Measurements from ENCODE around the gene GPR63.

The GPR63 gene, protein sequence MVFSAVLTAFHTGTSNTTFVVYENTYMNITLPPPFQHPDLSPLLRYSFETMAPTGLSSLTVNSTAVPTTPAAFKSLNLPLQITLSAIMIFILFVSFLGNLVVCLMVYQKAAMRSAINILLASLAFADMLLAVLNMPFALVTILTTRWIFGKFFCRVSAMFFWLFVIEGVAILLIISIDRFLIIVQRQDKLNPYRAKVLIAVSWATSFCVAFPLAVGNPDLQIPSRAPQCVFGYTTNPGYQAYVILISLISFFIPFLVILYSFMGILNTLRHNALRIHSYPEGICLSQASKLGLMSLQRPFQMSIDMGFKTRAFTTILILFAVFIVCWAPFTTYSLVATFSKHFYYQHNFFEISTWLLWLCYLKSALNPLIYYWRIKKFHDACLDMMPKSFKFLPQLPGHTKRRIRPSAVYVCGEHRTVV

DNA sequence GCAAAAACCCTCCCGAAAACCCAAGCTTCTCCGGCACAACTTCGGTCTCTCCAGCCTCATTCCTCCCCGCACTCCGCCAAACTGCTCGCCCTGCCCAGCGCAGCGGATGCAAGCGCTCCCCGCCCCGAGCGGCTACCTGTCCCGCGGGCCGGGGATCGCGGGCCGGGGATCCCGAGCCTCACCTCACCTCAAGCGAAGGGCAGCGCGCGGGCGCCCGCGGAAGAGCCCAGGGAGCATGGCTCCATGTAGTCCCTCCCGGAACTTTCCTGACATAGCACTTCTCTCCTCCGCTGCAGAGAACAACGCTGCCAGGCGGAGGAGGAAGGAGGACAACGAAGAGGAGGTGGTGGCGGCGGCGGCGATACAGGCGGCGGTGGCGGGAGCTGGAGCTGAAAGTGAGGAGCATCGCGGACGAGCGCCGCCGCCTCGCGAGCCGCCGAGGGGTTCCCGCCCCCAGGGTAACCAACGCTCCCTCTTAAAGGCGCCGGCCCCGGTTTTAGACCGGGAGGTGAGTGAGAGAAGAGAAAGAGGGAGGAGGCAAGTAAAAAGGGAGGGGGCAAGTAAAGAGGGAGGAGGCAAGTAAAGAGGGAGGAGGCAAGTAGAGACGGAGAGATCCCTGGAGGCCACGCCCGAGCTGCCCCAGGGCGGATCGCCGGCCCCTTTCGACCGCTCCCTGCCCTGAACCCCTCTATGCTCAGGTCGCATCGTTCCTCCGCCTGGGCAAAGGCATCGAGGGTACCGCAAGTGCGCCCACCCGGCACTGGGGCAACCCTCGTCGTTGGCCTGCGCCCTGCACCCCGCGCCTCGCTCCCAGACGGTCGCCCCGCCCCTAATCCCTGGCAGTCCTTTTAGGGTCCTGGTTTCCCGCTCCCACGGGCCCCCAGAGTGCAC is at the start of gene GPR63:
Gene GPR63 (minus strand): TSS at position 397 of the 891 bp plus-strand sequence. CDS start 37,746 bp downstream, outside the sequence.
- DNase-seq (ENCODE audit: low spot score) = peak; percentile 76

GRCh38 chr6:96886519-96886918 is 49.2 kb upstream of the GPR63 start:
- DNase-seq (ENCODE audit: low spot score) = no peak

GRCh38 chr6:96885187-96885631 is 47.9 kb upstream of the GPR63 start:
- peak; percentile 20 for DNase-seq (ENCODE audit: low spot score)

- DNase-seq (ENCODE audit: low spot score) = no peak
Observed at GRCh38 chr6:96878143-96878542, 40.9 kb upstream of the GPR63 start.

DNA sequence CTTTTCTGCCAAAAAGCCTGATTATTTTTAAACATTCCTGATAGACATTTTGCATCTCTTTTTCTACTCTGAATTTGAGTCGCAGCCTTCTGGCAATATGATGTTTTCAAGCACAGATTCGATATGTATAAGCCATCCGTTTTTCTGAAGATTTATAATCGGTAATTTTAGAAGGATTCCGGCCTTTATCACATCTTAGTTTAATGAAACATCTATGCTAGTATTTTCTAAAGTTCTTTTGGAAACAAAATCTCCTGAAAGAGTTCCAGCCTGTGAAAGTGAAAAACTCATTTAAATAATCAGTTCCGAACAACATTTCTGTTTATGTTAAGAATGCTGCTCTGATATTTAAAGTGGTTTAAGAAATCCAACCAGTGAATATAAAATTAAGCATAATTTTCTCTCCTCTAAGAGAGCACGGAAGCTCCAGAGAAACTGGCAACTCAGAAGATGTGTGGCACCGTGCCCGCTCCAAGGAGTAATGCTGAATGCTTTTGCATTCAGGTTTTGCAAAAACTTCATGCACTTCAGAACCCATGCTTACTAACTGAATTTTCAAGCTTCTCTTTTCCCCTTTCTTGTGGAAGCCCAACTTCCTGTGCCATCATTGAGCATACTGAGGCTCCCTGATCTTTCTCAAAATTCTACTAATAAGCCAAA is 39.7 kb upstream of the GPR63 start:
- no peak for DNase-seq (ENCODE audit: low spot score)

GRCh38 chr6:96872976-96873375 is 35.7 kb upstream of the GPR63 start:
- DNase-seq (ENCODE audit: low spot score) = no peak

- DNase-seq (ENCODE audit: low spot score) = no peak
Observed at GRCh38 chr6:96865055-96865405, 27.8 kb upstream of the GPR63 start.

DNA sequence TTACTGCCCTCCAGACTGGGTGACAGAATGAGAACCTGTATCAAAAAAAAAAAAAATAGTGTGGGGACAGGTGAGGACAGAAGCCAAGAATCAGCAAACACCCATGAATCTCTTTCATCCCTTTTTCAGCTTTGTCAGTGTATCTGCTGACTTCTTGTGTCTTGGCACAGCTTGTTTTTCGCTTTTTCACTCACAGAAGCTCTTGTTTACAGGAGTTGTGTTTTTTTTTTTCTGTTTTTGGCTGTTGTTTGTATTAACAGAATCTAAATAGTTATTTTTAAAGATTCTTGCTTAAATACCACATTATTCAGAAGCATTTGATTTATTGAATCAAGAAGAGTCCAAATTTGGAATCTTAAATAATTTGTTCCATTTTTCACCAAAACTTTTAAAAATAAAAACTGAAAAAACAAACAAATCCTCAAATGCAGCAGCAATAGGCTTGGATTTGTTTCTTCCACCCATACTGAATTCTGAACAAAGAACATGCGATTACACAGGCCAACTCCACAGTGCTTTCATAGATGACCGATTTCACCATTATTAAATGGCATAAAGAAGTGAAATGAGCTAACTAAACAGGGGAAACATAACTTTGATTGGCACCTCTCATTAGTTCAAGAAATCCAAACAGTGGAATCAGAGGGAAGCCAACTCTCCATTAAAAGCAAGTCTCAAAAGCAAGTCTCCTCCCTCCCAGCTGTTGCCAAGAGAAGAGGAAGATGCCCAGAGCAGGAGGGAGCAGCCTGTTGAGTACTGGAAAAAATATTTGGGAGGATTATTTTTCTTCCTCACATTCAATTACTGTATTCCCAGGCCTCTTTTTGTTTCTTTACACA is 27.2 kb upstream of the GPR63 start:
- no peak for DNase-seq (ENCODE audit: low spot score)

DNA sequence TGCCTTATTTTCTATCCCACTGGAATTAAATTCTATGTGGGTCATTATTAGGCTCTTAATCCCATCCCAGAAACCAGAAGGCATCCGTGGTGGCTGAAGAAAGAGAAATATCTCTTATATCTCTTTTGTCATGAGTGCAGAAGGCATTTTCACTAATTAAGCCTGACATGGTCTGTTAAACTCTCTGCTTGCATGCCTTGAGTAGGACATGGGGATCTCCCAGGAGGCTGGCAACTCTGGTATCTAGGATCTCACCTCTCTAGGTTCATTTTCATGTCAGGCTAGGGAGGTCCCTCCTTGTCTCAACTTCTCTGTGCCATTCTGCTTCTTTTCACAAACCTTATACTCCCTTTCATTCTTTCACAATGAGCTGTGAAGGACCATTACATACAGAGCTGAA is 25.3 kb upstream of the GPR63 start:
- DNase-seq (ENCODE audit: low spot score) = no peak

DNA sequence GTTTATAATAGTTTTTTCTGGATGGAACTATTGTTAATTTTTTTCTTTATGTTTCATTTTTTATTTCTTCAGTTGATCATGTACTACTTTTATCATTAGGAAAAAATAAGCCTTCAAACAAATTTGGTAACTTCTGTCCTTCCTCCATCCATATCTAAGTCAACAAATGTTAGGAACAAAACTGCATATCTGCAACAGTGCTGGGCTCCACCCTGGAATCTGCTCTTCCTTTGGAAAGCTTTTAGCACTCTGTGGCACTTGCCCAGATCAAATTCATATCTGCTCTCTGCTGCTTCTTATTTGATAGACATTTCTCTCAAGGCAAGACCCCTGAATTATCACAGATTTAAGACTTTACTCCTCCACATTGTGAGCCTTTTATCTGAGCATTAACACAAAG is 24.3 kb upstream of the GPR63 start:
- DNase-seq (ENCODE audit: low spot score) = no peak

- DNase-seq (ENCODE audit: low spot score) = no peak
Observed at GRCh38 chr6:96856856-96857255, 19.6 kb upstream of the GPR63 start.

GRCh38 chr6:96853083-96853482 is 15.8 kb upstream of the GPR63 start:
- no peak for DNase-seq (ENCODE audit: low spot score)

- no peak for DNase-seq (ENCODE audit: low spot score)
Observed at GRCh38 chr6:96852605-96853004, 15.3 kb upstream of the GPR63 start.

- DNase-seq (ENCODE audit: low spot score) = no peak
Observed at GRCh38 chr6:96851858-96852257, 14.6 kb upstream of the GPR63 start.

- DNase-seq (ENCODE audit: low spot score) = no peak
Observed at GRCh38 chr6:96849615-96850014, 12.3 kb upstream of the GPR63 start.

DNA sequence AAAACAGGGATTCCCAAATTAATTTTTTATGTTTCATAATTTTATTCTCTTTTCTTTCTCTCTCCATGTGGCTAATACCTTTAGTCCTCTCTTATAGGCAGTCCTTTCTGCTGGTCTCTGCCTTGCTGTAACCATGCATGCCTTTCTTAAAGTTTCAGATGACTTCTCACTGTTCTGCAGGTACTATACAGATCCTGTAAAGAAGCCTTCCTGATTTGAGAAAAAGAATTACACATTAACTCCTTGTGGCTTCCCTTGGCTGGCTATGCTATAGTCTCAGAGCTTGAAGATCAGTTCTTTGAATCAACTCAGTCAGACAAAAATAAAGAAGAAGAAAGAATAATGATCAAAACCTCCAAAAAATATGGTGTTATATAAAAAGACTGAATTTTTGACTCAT is 7.3 kb upstream of the GPR63 start:
- DNase-seq (ENCODE audit: low spot score) = no peak

DNA sequence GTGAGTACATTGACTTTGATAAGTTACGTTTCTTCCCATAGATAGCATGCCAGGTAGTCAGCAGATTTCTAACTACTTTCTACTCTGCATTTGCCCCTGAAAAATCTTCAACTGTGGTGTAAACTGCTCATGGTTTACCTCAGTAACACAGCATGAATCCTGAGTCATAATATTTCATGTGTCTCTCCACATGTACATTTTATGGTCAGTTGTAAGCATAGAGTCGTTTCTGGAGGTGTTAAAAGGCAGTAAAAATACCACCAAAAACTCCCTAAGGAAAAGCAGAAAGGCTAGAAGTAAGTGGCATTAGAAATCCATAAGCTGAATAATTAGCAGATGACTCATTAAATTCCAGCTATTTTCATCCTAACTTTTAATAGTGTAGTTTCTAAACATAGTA is 4.1 kb upstream of the GPR63 start:
- DNase-seq (ENCODE audit: low spot score) = no peak

GRCh38 chr6:96836631-96837080 is 621 bp downstream of the GPR63 start:
- DNase-seq (ENCODE audit: low spot score) = no peak

GRCh38 chr6:96834070-96834469 is 3.2 kb downstream of the GPR63 start:
- DNase-seq (ENCODE audit: low spot score) = no peak

GRCh38 chr6:96832780-96833179 is 4.5 kb downstream of the GPR63 start:
- no peak for DNase-seq (ENCODE audit: low spot score)

- DNase-seq (ENCODE audit: low spot score) = no peak
Observed at GRCh38 chr6:96826865-96827264, 10.4 kb downstream of the GPR63 start.

DNA sequence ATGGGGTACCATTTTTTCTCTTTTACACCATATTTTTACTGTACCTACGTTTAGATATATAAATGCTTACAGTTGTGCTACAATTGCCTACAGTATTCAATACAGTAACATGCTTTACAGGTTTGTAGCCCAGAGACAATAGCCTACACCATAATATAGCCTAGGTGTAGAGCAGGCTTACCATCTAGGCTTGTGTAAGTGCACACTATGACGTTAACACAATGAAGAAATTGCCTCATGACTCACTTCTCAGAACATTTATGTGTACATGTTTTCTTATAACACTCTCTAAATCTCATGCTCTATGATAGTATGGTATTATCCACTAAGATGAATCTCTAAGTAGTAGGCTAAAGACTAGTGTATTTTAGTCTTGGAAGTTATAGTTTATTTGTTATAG is 13.5 kb downstream of the GPR63 start:
- DNase-seq (ENCODE audit: low spot score) = no peak

Data from CD4-positive, alpha-beta T cell treated with Interleukin-15 for 4 hours (primary cell).